AG08396 (cell line): ENCODE data around the gene MYO5B.

Experiments
- DNase-seq: peaks from one replicate; pipeline ENCODE4 v3.0.0; 2012; ENCODE audit warnings: low spot score, mixed read lengths

Gene MYO5B

DNA sequence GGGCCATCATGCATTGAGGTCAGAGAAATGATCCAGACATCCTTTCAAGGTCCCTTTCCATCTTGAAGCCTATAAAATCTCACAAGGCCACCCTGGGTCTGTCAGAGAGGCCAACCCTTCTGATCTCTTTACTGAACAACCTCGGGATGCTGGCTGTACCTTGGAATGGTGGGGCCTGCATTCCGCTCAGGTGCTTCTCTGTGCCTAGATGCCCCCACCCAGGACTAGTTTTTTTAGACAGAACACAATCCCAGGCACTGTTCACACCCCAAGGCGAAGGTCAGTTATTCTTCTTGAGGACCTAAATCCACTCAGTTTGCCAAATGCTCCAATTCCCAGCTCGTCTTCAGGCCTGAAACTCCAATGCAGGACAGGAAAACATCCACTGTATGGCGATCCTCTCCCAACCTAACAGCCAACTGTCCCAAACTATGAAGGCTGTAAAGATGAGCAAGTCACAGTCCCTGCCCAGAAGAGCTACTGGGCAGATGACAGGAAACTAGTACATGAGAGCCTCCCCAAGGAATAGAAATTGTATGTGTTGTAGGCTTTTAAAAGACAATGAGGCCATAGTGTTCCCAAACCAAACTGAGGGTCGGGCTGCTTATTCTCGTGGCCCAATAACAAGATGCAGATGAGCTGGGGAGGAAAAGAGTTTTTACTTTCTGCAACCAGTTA is 227.2 kb downstream of the MYO5B start:
- DNase-seq, result no peak

DNA sequence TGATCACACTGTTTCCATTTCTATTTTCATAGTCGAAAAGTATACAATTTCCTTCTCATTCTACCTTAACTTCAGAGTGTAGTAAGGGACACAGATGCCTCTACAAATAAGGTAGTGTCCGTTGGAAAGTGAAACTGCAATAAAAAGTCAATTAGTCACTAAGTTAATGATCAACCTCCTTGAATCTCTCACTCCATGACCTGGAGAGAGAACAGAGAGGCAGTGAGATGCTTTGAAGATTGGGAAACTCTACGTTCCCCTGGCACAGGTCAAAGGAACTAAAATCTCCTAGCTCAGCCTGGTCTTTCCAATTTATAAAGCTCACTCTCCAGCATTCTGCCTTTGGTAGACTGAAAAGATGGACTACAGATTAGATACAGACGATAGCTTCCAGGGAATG is 227.8 kb downstream of the MYO5B start:
- no peak for DNase-seq

DNA sequence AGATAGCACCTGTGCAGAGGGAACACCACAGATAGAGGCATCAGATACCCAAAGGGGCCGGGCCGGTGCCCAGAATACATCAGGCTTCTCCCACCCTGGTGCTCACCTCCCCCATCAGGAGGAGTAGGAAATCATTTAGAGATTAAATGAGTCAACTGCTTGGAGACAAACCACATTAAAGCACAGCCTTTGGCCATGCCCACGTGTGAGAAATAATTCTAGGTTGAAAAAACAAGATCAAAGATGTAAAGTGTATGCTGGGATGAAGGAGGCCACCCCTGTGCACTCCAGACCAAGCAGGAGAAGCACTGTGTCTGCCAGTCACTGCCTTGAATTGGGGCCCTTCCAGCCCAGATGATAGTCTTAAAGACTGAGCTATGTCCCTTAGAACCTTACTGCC is 228.9 kb downstream of the MYO5B start:
- DNase-seq, result no peak

DNA sequence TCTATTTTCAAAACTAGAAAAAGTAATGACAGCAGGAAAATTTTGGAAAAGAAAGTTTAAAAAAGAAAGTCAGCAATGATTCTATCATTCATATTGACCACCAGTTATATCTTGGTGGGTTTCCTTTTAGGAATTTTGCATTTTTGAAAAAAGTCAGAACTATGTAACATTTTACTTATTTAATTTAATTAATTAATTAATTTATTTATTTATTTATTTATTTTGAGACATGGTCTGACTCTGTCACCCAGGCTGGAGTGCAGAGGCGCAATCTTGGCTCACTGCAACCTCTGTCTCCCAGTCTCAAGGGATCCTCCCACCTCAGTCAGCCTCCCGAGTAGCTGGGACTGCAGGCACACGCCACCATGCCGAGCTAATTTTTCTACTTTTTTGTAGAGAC is 231.7 kb downstream of the MYO5B start:
- no peak for DNase-seq

DNA sequence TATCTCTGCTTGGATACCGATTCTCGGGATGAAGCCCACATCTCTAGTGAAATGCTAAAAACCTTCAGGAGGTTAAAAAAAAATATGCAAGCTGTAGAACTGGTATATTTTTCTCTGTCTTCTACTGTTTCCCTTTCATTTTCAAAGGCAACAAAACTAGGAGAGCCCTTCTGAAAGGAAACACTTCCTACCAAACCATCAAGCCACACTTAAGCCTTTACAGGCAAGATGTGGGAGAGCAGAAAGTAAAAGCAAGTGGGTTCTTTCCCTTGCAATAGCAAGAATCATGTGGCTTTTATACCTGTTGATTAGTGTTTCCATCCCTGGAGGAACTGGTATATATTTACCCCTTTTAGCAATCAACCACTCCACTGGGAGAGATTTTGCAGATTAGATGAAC is 233.7 kb downstream of the MYO5B start:
- no peak for DNase-seq

DNA sequence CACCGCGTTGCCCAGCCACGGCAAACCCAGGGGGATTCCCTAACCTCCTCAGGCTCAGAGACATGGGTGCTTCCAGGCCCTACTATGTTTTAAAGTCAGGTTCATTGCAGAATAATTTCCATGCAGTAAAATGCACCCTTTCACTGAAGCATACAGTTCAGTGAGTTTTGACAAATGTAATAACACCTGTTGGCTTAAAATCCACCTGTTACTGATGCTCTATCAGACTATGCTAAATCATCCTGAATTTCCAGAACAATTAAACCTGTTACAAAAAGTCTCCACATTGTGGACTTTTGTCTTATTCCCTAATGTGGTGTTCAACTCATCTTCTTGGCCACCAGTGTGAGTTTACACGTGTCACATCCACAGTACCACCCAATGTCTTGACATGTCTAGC is 234.6 kb downstream of the MYO5B start:
- DNase-seq, result no peak

DNA sequence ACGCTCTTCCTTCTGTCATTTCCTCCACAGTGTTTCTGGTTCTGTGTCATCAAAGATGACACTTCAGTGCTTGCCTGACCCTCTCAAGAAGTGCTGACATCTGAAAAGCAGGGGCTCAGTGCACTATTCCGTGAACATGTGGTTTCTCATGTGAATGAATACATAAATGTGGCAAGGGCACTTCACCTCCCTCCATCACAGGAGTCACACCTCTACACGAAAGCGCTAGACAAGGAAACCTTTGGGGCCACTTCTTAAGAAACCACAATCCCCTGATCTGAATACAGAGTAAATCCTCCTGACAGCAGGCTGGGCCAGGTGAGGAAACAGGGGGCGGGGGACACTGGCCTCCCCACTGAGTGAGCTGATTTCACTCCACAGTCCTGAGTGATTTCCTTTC is 235.8 kb downstream of the MYO5B start:
- no peak for DNase-seq

DNA sequence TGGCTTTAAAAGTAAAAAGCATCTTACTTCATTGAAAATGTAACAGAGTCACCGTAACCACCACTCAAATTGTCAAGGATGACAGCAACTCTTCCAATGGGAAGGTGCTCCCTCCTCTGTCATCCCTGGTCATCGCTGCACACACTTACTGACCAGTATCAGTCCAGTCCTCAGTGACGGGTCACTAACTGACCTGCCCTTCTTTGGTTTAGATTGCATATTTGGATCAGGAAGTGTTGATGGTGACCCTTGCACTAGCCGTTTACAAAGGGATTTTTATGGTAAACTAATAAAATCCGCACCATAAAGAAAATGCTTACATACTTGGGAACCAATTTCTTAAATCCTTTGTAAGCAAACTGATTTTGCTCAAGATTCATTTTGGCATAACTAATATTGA is 239.7 kb downstream of the MYO5B start:
- no peak for DNase-seq

DNA sequence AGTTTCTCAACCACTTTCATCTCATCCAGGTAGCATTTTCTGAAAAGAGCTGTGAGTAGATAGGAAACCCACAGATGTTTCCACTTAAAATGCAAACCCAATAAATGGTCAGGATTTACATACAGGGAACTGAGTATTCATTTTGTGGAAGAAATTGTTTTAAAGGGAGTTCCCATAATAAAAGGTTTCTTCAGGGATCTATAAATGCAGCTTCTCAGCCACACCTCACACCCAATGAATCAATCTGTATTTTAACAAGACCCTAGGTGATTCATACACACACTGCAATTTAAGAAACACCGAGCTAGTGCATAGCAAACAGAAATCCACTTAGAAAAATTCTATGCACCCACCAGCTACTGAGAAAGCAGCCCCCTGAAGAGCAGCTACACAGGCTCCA is 241.6 kb downstream of the MYO5B start:
- DNase-seq, result no peak

DNA sequence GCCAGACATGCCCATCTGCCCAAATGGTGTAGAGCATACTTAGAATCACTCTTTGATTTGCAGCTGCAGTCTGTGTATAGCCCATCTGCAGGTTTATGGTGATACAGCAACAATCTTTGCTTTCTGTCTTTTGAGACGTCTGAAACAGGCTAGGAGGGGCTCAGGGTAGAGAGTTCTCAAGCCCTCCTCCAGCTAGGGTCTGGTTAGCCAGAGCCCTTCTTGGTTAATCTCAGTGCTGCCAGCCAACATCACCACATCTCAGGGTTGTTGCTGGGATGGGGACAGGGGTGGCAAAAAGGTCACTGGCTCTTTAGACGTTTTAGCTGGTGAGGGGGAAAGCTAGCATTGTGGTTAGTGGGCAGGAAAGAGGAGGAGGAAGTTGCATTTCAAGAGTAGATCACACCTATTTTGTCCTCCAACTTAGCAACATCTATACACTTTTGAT is 245.0 kb downstream of the MYO5B start:
- DNase-seq, result no peak

DNA sequence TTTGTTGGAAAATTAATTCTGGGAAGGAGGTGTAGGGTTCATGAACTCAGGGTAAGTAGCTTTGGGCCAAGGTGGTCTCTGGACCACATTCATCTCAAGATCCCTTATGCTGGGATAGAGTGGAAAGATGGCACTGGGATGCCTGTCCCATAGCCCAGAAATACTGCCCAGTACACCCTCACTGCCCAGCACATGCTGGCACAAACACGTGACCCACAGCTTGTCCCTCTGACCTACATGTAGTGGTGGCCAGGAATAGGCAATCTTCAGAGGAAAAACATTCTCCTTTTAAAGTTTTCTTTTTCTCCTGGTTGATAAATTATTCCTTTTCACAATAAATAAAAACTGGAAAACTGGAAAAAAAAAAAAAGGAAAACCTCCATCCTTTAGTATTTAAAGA is 246.0 kb downstream of the MYO5B start:
- no peak for DNase-seq

DNA sequence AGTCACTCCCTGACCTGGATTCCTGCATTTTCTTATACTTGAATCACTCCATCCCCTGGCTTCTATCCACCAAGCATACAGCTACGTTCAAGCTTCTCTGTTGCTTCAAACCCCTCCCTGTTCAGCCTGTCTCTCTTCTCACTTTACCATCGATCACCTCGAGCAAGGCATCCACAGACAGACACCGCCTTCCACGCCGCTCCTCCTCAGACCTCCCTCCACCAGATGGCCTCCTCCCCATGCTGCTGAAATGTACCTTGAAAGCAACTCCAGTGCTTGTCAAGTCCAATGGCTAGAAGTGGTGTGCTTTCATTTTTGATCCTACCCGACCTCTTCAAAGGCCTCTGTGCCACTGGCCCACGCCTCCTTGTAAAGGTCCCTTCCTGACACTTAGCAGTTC is 250.3 kb downstream of the MYO5B start:
- DNase-seq, result peak; percentile 30

DNA sequence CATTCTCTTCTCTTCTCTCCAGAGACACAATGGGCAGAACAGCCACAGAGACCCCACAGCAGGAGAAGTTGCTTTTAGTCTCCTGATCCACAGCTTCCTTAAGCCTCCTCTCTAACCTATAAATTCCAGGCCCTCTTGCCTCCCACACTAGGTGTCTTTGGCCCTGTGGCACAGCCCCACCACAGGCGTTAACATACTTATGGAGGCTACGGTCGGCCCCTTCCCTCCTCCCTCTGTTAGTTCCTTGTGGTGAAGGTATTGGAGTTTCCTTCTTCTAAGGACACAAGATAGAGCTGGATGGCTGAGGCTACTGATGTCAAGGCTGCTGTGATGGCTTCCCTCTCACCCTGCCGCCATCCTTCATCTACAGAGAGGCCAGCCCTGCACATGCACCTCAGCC is 258.1 kb downstream of the MYO5B start:
- no peak for DNase-seq

DNA sequence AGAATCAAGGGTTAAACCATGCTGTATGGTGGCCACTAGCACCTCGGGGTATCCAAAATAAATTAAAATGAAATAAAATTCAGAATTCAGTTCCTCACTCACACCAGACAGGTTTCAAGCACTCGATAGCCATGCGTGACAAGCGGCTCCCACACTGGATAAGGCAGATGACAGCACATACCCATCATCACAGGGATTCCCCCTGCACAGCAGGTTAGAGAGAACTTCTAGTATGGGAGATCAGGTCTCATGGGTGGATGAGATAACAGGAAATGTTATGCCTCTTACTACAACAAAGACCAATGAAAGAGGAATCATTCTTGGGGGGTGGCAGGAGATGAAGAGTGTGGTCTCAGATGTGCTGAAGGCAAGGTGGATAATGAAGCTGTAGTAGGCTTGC is 259.7 kb downstream of the MYO5B start:
- no peak for DNase-seq

DNA sequence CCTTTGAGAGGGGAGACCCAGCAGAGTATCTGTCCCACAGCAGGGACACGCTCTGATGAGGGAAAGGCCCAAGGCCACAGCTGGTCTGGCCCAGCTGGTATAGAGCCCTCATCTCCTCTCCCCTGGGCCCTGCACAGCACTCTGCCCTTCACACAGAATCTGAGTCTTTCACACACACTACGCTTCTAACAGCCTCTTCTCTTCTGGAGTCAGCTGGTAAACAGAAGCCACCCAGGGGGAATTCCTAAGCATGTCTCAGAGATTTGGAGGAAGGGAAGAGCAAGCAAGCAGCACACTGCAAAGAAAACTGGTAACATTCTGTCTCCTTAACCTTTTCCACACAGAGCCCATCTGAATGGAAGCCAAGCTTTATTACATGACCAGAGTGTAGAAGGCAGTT is 260.5 kb downstream of the MYO5B start:
- no peak for DNase-seq

DNA sequence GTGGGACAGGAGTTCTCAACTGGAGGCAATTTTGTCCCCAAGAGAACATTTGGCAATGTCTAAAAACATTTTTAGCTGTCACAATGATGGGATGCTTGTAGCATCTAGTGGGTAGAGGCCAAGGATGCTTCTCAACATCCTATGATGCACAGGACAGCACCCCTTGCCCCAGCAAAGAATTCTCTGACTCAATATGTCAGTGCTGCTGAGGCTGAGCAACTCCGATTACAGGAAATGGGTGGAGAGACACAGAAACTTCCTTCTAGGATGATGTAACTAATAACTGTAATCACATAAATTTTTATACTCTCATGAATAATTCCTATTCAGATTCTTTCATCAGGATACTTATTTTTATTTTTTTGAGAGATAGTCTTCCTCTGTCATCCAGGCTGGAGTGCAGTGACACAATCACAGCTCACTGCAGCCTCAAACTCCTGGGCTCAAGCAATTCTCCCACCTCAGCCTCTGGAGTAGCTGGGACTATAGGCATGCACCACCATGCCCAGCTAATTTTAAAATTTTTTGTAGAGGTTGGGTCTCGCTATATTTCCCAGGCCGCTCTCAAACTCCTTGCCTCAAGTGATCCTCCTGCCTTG is 261.3 kb downstream of the MYO5B start:
- DNase-seq, result no peak

DNA sequence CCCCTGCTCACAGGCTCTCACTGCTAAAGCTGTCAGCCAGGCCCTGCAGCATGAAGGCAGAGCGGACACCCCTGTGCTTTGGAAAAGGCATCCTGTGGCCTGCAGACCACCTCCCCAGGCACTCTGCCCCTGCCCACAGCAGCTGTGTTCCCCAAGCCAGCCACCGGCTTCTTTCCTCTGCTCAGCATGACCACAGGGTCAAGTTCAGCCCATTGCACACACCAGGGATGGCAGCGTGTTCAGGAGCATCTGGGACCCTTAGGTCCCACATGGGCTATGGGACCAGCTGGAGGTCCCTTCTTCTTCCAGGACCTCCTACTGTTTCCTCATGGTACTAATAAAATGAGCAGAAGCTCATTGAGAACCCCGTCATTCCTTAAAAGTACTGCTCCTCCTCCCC is 263.2 kb downstream of the MYO5B start:
- no peak for DNase-seq

DNA sequence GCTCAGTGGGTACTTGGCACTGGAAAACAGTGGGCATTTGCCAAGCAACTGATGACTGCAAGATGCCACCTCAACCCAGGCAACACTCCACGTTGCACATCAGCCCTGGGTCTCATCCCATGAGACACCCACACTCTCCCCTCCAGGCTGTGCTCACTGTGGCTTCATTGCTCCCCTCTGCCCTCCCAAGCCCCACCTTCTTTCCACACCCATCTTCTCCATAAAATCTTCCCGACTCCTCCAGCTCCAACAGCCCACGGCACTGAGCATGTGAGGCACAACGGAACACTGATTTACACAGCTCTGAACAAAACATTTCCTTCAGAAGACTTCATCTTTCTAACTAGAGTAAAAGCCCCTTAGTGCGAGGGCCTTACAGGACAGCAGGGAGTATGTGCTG is 263.8 kb downstream of the MYO5B start:
- DNase-seq, result no peak

DNA sequence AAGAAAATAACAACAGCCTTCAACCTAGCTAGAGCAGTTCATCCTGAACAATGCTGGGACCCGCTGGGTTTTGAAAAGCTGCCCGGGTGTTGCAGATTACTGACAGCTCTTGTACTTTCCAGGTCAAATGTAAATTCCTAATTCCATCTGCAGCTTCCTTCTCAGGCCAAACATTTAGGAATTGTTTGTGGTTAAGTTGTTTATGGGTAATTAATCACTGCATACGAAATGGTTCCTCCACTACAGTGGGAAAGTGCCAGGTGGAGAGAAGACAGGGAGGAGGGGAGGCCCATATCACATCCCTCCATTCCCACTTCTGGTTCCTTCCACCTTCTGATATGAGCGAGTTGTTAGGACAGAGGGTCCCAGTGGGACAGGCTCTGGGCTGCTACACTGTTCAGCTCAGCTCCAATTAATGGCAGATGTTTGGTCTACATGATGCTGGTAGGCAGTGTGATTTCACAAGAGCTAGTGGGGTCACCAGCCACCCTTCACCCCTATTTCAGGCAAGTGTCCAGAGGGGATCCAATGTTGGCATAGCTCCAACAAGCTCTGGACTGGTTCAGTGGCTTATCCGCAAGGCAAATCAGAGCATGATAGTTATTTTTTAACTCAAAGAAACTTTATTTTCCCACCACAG is 268.7 kb downstream of the MYO5B start:
- no peak for DNase-seq

DNA sequence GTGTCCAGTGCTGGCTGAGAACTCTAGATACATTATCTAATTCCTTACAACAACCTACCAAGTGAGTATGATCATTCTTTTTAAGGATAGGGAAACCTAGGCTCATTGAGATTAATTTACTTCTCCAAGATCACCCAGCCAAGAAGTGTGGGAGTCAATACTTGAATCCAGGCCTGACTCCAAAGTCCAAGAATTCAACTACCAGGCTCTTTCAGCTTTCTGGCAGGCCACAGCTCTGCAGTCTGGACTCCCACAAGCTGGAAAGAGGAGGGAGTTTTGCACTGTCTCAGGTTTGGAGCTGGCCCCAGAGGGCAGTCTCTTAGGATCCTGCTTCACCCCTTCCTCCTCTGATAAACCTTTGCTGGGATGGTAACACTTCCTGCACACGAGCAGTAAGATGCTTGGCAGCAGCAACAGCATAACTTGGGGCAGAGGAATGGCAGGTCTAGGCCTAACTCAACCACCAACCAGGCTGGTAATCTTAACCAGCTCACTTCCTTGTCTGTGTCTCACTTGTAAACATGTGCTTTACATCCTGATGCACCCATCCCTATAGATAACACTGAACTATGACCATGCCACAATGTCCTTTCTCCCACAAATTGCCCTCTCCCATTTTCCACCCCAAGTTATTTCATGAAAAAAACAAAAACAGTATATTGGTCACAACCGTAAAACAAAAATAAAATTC is 270.5 kb downstream of the MYO5B start:
- no peak for DNase-seq

DNA sequence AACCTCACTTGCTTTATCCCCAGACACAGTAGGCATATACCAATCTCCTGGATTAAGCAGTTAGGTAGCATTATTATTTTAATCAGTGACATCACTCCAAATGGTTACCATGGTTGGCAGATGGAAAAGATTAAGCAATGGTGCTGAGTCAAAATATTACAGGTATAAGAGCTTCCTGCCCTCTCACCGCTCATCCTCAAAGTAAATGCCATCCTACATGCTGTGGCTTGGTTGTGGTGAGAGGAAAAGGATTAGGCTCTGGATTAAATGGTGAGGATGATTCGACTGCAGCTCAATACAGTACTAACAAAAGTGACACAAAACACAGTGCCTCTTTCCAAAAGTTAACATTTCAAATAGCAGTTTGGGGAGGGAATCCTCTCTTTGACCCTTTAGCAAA is 272.7 kb downstream of the MYO5B start:
- no peak for DNase-seq

DNA sequence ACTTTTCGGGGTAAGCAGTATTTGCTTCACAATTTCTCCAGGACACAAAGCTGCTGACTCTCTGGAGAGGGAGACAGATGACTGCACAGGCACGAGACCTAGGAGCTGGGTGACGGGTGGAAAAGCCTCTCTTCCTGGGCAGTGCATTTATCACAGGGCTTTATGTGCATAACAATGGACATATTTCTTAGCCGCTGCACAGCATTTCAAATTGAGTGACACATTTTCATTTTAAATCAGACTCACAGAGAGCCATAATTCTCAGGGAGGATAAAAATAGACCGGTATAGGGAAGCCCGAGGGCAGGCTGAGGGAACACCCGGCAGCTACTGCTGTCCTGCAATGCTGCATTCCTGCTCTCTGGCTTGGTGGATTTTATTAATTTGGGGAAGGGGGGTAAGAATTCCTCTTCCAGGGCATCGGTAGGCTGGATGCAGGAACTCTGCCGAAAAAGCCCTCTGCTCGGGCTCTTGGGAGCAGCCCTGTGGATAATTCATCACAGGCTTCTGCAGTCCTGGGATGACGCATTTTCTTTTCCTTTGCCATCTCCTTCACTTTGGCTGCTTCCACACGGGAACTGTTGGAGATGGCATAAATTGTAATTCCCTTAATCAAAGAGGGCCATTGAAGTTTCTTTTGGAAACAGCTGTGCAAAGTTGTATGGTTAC is 273.5 kb downstream of the MYO5B start:
- no peak for DNase-seq

DNA sequence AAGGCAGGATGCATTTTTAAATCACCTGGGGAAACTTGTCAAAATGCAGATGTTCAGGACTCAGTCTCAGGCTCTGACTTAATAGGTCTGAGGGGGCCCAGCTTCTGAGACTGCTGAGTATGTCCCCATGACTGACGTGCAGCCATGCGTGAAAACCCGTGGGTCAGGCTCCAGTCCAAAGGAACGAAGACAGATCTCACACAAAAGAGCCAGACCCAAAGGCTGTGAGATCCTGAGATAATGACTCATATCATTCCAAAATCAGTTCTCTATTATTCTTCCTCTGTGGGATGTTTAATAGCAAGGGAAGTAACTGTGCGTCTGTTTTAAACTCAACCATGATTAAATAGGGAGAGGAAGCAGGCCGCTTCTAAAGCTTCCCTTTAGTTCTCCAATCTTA is 274.2 kb downstream of the MYO5B start:
- DNase-seq, result no peak
